SH-SY5Y (cell line): ENCODE data around the gene PLIN4.

Experiments
- GATA2 ChIP-seq: IDR thresholded peaks from 2 replicates; pipeline ENCODE4 v1.6.1; 2011; ENCODE audit warnings: mild to moderate bottlenecking, low read depth, low read length
- GATA3 ChIP-seq: IDR thresholded peaks from 2 replicates; pipeline ENCODE4 v1.6.1; 2011; ENCODE audit warnings: low read depth, mild to moderate bottlenecking, low read length, moderate library complexity

- TF ChIP-seq GATA2 (no peak), GATA3 (no peak)
Measured at GRCh38 chr19:4515732-4516131, 2.6 kb downstream of the PLIN4 start.
